HCT116 (cell line): ENCODE measurements around the gene IMMP2L. TPM values are rescaled to one million over a fixed set of nuclear protein-coding genes. Genes with fewer than 3 reads are reported as not detected.

Source experiments
- ATAC-seq: fragments of 200-7000 bp; cut with Tn5 transposase; 2 replicates; pipeline ENCODE4 v1.9.1; 2020; ENCODE audit warnings: mild to moderate bottlenecking, moderate library complexity
- BruUV-seq: library from RNA; stranded (reverse); fragments of 400-500 nt; replicated peaks from 2 replicates; lab custom pipeline; 2021; lab: Mats Ljungman, UMichigan
- CTCF ChIA-PET: fragments of 300-600 bp; sonication (Branson Sonifier 250); formaldehyde crosslinking; loops from one replicate; lab custom pipeline; 2021; ENCODE audit warnings: antibody characterized with exemption; lab: Charles Lee
- POLR2A ChIA-PET: fragments of 300-600, 350-600 bp; sonication (Branson Sonifier 250); formaldehyde crosslinking; loops from one replicate; lab custom pipeline; 2021; ENCODE audit warnings: antibody characterized with exemption; lab: Charles Lee
- RAD21 ChIA-PET, 2 experiments: fragments of 300-600 bp; sonication (Branson Sonifier 250); formaldehyde crosslinking; loops; one replicate each; lab custom pipeline; 2023; ENCODE audit warnings: low total read pairs in 2 of 2; ENCODE audit not compliant: uncharacterized antibody in 2 of 2, unreplicated experiment in 2 of 2, low non-redundant PET in 1 of 2; lab: Charles Lee
- DNase-seq: peaks from one replicate; pipeline ENCODE4 v3.0.0-alpha.2; 2010; ENCODE audit warnings: low read depth, low spot score
- H2AFZ ChIP-seq: fragments of 200-600 bp; shearing (Covaris generic), sonication (generic); 2 replicates; pipeline ENCODE4 v1.6.1; 2017; ENCODE audit warnings: low read depth, mixed run types, mixed read lengths, antibody characterized with exemption, low read length; ENCODE audit not compliant: poor library complexity, severe bottlenecking
- H3K27ac ChIP-seq: 2 replicates; pipeline ENCODE4 v1.5.1; 2012; ENCODE audit warnings: low read depth, low read length
- H3K27me3 ChIP-seq: fragments of 200-600 bp; sonication (generic); 2 replicates; pipeline ENCODE4 v1.6.1; 2016; ENCODE audit warnings: mixed run types, low read length, mixed read lengths; ENCODE audit not compliant: insufficient read depth
- H3K36me3 ChIP-seq, 2 experiments: fragments of 200-500 bp in 1 of 2; fragments of 200-600 bp in 1 of 2; sonication (Bioruptor generic) in 1 of 2; sonication (generic) in 1 of 2; 2 replicates each; pipeline versions ENCODE4 v1.5.1 to v1.6.1; 2014 to 2016; ENCODE audit warnings: low read length in 2 of 2, inconsistent platforms in 1 of 2, mixed read lengths in 1 of 2, mixed run types in 1 of 2; ENCODE audit not compliant: insufficient read depth in 2 of 2, control insufficient read depth in 1 of 2
- H3K4me1 ChIP-seq, 2 experiments: fragments of 200-600 bp in 1 of 2; sonication (generic) in 1 of 2; 2 replicates each; pipeline versions ENCODE4 v1.5.1 to v1.6.1; 2012 to 2017; ENCODE audit warnings: low read length in 2 of 2, inconsistent platforms in 1 of 2, mild to moderate bottlenecking in 1 of 2, mixed read lengths in 1 of 2, mixed run types in 1 of 2, moderate library complexity in 1 of 2; ENCODE audit not compliant: insufficient read depth in 2 of 2, control insufficient read depth in 1 of 2
- H3K4me2 ChIP-seq: fragments of 200-600 bp; sonication (generic); 2 replicates; pipeline ENCODE4 v1.6.1; 2017; ENCODE audit warnings: mixed run types, low read length, mixed read lengths
- H3K4me3 ChIP-seq, 2 experiments: fragments of 200-600 bp in 1 of 2; sonication (generic) in 1 of 2; replicated peaks in 1 of 2; 2 replicates each; pipeline ENCODE4 v1.5.1; 2011 to 2016; ENCODE audit warnings: low read length in 2 of 2, control low read depth in 1 of 2, low read depth in 1 of 2, mild to moderate bottlenecking in 1 of 2, mixed read lengths in 1 of 2, mixed run types in 1 of 2
- H3K79me2 ChIP-seq: fragments of 200-600 bp; sonication (generic); 2 replicates; pipeline ENCODE4 v1.6.1; 2017; ENCODE audit warnings: mild to moderate bottlenecking, mixed run types, low read length, moderate library complexity, mixed read lengths; ENCODE audit not compliant: insufficient read depth
- H3K9ac ChIP-seq: fragments of 200-600 bp; sonication (generic); 2 replicates; pipeline ENCODE4 v1.6.1; 2016; ENCODE audit warnings: low read length, mixed read lengths
- H3K9me2 ChIP-seq: fragments of 200-600 bp; sonication (generic), shearing (Covaris generic); 2 replicates; pipeline ENCODE4 v1.6.1; 2017; ENCODE audit warnings: mixed run types, mild to moderate bottlenecking, moderate library complexity; ENCODE audit not compliant: insufficient read depth
- H3K9me3 ChIP-seq, 2 experiments: fragments of 200-500 bp in 1 of 2; fragments of 200-600 bp in 1 of 2; sonication (Bioruptor generic) in 1 of 2; sonication (generic) in 1 of 2; 2 replicates each; pipeline ENCODE4 v1.6.1; 2014 to 2017; ENCODE audit warnings: low read length in 2 of 2, mixed read lengths in 2 of 2, inconsistent platforms in 1 of 2, low read depth in 1 of 2, mild to moderate bottlenecking in 1 of 2, mixed run types in 1 of 2, moderate library complexity in 1 of 2; ENCODE audit not compliant: control insufficient read depth in 1 of 2, insufficient read depth in 1 of 2
- H4K20me1 ChIP-seq: fragments of 200-600 bp; sonication (generic), shearing (Covaris generic); 2 replicates; pipeline ENCODE4 v1.6.1; 2017; ENCODE audit warnings: mixed run types, mild to moderate bottlenecking, moderate library complexity; ENCODE audit not compliant: insufficient read depth
- ATF3 ChIP-seq: IDR thresholded peaks from 2 replicates; pipeline ENCODE4 v1.6.1; 2012
- ELF1 ChIP-seq: IDR thresholded peaks from 2 replicates; pipeline ENCODE4 v1.6.1; 2012; ENCODE audit warnings: low read depth, borderline replicate concordance
- EZH2phosphoT487 ChIP-seq: fragments of 200-600 bp; IDR thresholded peaks from 2 replicates; pipeline ENCODE4 v1.6.1; 2018; ENCODE audit warnings: antibody characterized with exemption, borderline replicate concordance
- JUND ChIP-seq: IDR thresholded peaks from 2 replicates; pipeline ENCODE4 v1.6.1; 2012
- POLR2A ChIP-seq: IDR thresholded peaks from 2 replicates; pipeline ENCODE4 v1.7.0; 2011; ENCODE audit warnings: borderline replicate concordance; ENCODE audit not compliant: insufficient read depth, insufficient read length; ENCODE audit errors: extremely low read depth
- POLR2AphosphoS5 ChIP-seq: IDR thresholded peaks from 2 replicates; pipeline ENCODE4 v1.6.1; 2011; ENCODE audit warnings: mild to moderate bottlenecking, low read depth, low read length, moderate library complexity
- RAD21 ChIP-seq: IDR thresholded peaks from 2 replicates; pipeline ENCODE4 v1.6.1; 2012; ENCODE audit warnings: low read depth, mild to moderate bottlenecking
- SIN3A ChIP-seq: IDR thresholded peaks from 2 replicates; pipeline ENCODE4 v1.6.1; 2012; ENCODE audit warnings: low read depth
- SP1 ChIP-seq: IDR thresholded peaks from 2 replicates; pipeline ENCODE4 v1.6.1; 2012; ENCODE audit warnings: low read depth
- SRF ChIP-seq: IDR thresholded peaks from 2 replicates; pipeline ENCODE4 v1.6.1; 2012; ENCODE audit warnings: low read depth
- YY1 ChIP-seq: IDR thresholded peaks from 2 replicates; pipeline ENCODE4 v1.6.1; 2011; ENCODE audit warnings: low read length, low read depth, moderate library complexity, mild to moderate bottlenecking; ENCODE audit not compliant: insufficient replicate concordance; ENCODE audit errors: extremely low read depth
- intact Hi-C: fragments of 100-400 bp; cut with micrococcal nuclease; formaldehyde crosslinking; loops from 2 replicates; pipeline ENCODE4 v1.10.0; 2022
- total RNA-seq: library from RNA; stranded (reverse); gene quantifications from one replicate; pipeline ENCODE4 v1.2.1, GENCODE V29; 2021; ENCODE audit not compliant: unreplicated experiment
- TF ChIP-seq, protein P1 (sequence below): IDR thresholded peaks from 2 replicates; pipeline ENCODE4 v1.6.1; 2012; ENCODE audit warnings: low read depth
- TF ChIP-seq, protein P2 (sequence below), 3 experiments: fragments of 200-600 bp in 1 of 3; sonication (generic) in 1 of 3; IDR thresholded peaks in 2 of 3; conservative IDR thresholded peaks in 1 of 3; 2 replicates each; pipeline ENCODE4 v1.5.1; 2012 to 2017; ENCODE audit warnings: low read depth in 2 of 3, low read length in 2 of 3, antibody characterized with exemption in 1 of 3, borderline replicate concordance in 1 of 3, control low read depth in 1 of 3, mild to moderate bottlenecking in 1 of 3, mixed read lengths in 1 of 3, mixed run types in 1 of 3, moderate library complexity in 1 of 3; ENCODE audit not compliant: insufficient read depth in 1 of 3

IMMP2L gene
- total RNA-seq, 1 experiment from 2014 or later, result 21.1 TPM

GRCh38 chr7:111587410-111588064 is 25.2 kb upstream of the IMMP2L start:
- BruUV-seq, result no TSS peak
- ChIA-PET RAD21 (no interaction called here), CTCF (no interaction called here), POLR2A (no interaction called here)
- H3K4me2 ChIP-seq, result no peak overlapping the region
- H3K9ac ChIP-seq, result no peak overlapping the region
- no peak overlapping the region for H3K27ac ChIP-seq
- no peaks in the 10 kb centered on the region for H3K79me2 ChIP-seq
- H3K36me3 ChIP-seq, result no peaks in the 10 kb centered on the region
- ATAC-seq (no peak), DNase-seq (no peak)
- no peak overlapping the region for H2AFZ ChIP-seq
- H4K20me1 ChIP-seq, result no peaks in the 10 kb centered on the region
- intact Hi-C loops, result no loop called here
- H3K9me2 ChIP-seq, result no peaks in the 10 kb centered on the region
- no peaks in the 10 kb centered on the region for H3K9me3 ChIP-seq
- H3K4me1 ChIP-seq, result no peaks in the 10 kb centered on the region
- TF ChIP-seq ELF1, result no peak
- no peak for TF ChIP-seq EZH2phosphoT487
- no peak for TF ChIP-seq YY1
- TF ChIP-seq RAD21, result no peak
- no peak for TF ChIP-seq POLR2A
- TF ChIP-seq JUND, result no peak
- no peak for TF ChIP-seq SRF
- TF ChIP-seq ATF3, result no peak
- TF ChIP-seq SP1, result no peak
- TF ChIP-seq POLR2AphosphoS5, result no peak
- TF ChIP-seq, protein P1, sequence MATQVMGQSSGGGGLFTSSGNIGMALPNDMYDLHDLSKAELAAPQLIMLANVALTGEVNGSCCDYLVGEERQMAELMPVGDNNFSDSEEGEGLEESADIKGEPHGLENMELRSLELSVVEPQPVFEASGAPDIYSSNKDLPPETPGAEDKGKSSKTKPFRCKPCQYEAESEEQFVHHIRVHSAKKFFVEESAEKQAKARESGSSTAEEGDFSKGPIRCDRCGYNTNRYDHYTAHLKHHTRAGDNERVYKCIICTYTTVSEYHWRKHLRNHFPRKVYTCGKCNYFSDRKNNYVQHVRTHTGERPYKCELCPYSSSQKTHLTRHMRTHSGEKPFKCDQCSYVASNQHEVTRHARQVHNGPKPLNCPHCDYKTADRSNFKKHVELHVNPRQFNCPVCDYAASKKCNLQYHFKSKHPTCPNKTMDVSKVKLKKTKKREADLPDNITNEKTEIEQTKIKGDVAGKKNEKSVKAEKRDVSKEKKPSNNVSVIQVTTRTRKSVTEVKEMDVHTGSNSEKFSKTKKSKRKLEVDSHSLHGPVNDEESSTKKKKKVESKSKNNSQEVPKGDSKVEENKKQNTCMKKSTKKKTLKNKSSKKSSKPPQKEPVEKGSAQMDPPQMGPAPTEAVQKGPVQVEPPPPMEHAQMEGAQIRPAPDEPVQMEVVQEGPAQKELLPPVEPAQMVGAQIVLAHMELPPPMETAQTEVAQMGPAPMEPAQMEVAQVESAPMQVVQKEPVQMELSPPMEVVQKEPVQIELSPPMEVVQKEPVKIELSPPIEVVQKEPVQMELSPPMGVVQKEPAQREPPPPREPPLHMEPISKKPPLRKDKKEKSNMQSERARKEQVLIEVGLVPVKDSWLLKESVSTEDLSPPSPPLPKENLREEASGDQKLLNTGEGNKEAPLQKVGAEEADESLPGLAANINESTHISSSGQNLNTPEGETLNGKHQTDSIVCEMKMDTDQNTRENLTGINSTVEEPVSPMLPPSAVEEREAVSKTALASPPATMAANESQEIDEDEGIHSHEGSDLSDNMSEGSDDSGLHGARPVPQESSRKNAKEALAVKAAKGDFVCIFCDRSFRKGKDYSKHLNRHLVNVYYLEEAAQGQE, result no peak
- TF ChIP-seq, protein P2, sequence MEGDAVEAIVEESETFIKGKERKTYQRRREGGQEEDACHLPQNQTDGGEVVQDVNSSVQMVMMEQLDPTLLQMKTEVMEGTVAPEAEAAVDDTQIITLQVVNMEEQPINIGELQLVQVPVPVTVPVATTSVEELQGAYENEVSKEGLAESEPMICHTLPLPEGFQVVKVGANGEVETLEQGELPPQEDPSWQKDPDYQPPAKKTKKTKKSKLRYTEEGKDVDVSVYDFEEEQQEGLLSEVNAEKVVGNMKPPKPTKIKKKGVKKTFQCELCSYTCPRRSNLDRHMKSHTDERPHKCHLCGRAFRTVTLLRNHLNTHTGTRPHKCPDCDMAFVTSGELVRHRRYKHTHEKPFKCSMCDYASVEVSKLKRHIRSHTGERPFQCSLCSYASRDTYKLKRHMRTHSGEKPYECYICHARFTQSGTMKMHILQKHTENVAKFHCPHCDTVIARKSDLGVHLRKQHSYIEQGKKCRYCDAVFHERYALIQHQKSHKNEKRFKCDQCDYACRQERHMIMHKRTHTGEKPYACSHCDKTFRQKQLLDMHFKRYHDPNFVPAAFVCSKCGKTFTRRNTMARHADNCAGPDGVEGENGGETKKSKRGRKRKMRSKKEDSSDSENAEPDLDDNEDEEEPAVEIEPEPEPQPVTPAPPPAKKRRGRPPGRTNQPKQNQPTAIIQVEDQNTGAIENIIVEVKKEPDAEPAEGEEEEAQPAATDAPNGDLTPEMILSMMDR (IDR thresholded peaks at IDR 0.05 in 2 of 3, conservative IDR thresholded peaks at IDR 0.05 in 1 of 3; ENCODE audit: borderline replicate concordance in 1 of 3, insufficient read depth in 1 of 3, low read depth in 2 of 3, low read length in 2 of 3), result no peak
- TF ChIP-seq SIN3A, result no peak
- no peak overlapping the region for H3K4me3 ChIP-seq
- H3K27me3 ChIP-seq, result no peaks in the 10 kb centered on the region
